RWPE2 (cell line): ENCODE data around the gene TLNRD1.

Experiments
- ATAC-seq: fragments of 200-7000 bp; cut with Tn5 transposase; 3 replicates; pipeline ENCODE4 v1.9.1; 2021; ENCODE audit warnings: low read depth
- DNase-seq: peaks from one replicate; pipeline ENCODE4 v3.0.0-alpha.2; 2020; ENCODE audit warnings: low spot score
- H3K27ac ChIP-seq: fragments of 450-650 bp; 2 replicates; pipeline ENCODE4 v1.5.1; 2017; ENCODE audit warnings: mild to moderate bottlenecking; ENCODE audit not compliant: poor library complexity, severe bottlenecking
- H3K27me3 ChIP-seq: fragments of 250-450 bp; sonication (Bioruptor Pico); 2 replicates; pipeline ENCODE4 v1.5.1; 2021; ENCODE audit warnings: mild to moderate bottlenecking, moderate library complexity; ENCODE audit not compliant: insufficient read depth, poor library complexity, severe bottlenecking
- H3K36me3 ChIP-seq: fragments of 250-450 bp; sonication (Bioruptor Pico); 2 replicates; pipeline ENCODE4 v1.5.1; 2020; ENCODE audit warnings: low read depth, mild to moderate bottlenecking, moderate library complexity
- H3K4me1 ChIP-seq: fragments of 250-450 bp; sonication (Bioruptor Pico); 2 replicates; pipeline ENCODE4 v1.5.1; 2021; ENCODE audit warnings: mild to moderate bottlenecking, moderate library complexity; ENCODE audit not compliant: insufficient read depth, poor library complexity, severe bottlenecking
- H3K4me3 ChIP-seq: fragments of 250-450 bp; sonication (Bioruptor Pico); 2 replicates; pipeline ENCODE4 v1.5.1; 2021; ENCODE audit warnings: mild to moderate bottlenecking, moderate library complexity; ENCODE audit not compliant: severe bottlenecking
- H3K9me3 ChIP-seq: fragments of 250-450 bp; sonication (Bioruptor Pico); 2 replicates; pipeline ENCODE4 v1.5.1; 2021; ENCODE audit warnings: mild to moderate bottlenecking, moderate library complexity; ENCODE audit not compliant: severe bottlenecking
- TF ChIP-seq, protein P1 (sequence below): fragments of 450-650 bp; IDR thresholded peaks from one replicate; pipeline ENCODE4 v1.5.1; 2017; ENCODE audit warnings: mild to moderate bottlenecking, moderate library complexity; ENCODE audit not compliant: poor library complexity, severe bottlenecking

The TLNRD1 gene

DNA sequence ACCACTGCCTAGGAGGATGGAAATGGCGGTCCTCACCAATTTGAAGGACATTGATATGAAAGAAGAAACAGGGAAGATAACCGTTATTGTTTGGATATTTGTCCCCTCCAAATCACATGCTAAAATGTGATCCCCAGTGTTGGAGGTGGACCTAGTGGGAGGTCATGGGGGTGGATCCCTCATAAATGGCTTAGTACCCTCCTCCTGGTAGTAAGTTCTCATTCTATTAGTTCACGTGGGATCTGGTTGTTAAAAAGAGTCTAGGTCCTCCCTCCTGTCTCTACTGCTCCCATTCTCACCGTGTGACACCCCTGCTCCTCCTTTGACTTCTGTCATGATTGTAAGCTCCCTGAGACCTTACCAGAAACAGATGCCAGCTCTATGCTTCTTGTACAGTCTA lies 30.5 kb downstream of the TLNRD1 start:
- Histone ChIP-seq H3K4me3 (no peak overlapping the region), H3K36me3 (no peaks in the 10 kb centered on the region), H3K4me1 (no peaks in the 10 kb centered on the region), H3K27ac (no peak overlapping the region), H3K9me3 (no peaks in the 10 kb centered on the region), H3K27me3 (no peaks in the 10 kb centered on the region)
- DNase-seq = no peak
- ATAC-seq = no peak
- TF ChIP-seq, protein P1, sequence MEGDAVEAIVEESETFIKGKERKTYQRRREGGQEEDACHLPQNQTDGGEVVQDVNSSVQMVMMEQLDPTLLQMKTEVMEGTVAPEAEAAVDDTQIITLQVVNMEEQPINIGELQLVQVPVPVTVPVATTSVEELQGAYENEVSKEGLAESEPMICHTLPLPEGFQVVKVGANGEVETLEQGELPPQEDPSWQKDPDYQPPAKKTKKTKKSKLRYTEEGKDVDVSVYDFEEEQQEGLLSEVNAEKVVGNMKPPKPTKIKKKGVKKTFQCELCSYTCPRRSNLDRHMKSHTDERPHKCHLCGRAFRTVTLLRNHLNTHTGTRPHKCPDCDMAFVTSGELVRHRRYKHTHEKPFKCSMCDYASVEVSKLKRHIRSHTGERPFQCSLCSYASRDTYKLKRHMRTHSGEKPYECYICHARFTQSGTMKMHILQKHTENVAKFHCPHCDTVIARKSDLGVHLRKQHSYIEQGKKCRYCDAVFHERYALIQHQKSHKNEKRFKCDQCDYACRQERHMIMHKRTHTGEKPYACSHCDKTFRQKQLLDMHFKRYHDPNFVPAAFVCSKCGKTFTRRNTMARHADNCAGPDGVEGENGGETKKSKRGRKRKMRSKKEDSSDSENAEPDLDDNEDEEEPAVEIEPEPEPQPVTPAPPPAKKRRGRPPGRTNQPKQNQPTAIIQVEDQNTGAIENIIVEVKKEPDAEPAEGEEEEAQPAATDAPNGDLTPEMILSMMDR = no peak

- TF ChIP-seq, protein P1 = no peak
Measured at GRCh38 chr15:81032355-81032754, 31.6 kb downstream of the TLNRD1 start.

GRCh38 chr15:81032818-81033217 lies 32.1 kb downstream of the TLNRD1 start:
- Histone ChIP-seq H3K4me3 (no peak overlapping the region), H3K9me3 (no peaks in the 10 kb centered on the region), H3K36me3 (no peaks in the 10 kb centered on the region), H3K4me1 (no peaks in the 10 kb centered on the region), H3K27me3 (no peaks in the 10 kb centered on the region), H3K27ac (no peak overlapping the region)
- DNase-seq (no peak), ATAC-seq (no peak)
- TF ChIP-seq, protein P1 = no peak

More at GRCh38 chr15:81032355-81032754, 31.6 kb downstream of the TLNRD1 start:
- Histone ChIP-seq H3K36me3 (no peaks in the 10 kb centered on the region), H3K4me3 (no peak overlapping the region), H3K9me3 (no peaks in the 10 kb centered on the region), H3K27me3 (no peaks in the 10 kb centered on the region), H3K4me1 (no peaks in the 10 kb centered on the region), H3K27ac (no peak overlapping the region)
- ATAC-seq = no peak
- no peak for DNase-seq

- Histone ChIP-seq H3K36me3 (no peaks in the 10 kb centered on the region), H3K27ac (no peak overlapping the region), H3K4me3 (no peak overlapping the region), H3K4me1 (peaks cover under 1% of the 10 kb centered on the region), H3K9me3 (no peaks in the 10 kb centered on the region), H3K27me3 (no peaks in the 10 kb centered on the region)
- TF ChIP-seq, protein P1 = no peak
- DNase-seq = no peak
- ATAC-seq = no peak
Measured at GRCh38 chr15:81033508-81033907, 32.8 kb downstream of the TLNRD1 start.

DNA sequence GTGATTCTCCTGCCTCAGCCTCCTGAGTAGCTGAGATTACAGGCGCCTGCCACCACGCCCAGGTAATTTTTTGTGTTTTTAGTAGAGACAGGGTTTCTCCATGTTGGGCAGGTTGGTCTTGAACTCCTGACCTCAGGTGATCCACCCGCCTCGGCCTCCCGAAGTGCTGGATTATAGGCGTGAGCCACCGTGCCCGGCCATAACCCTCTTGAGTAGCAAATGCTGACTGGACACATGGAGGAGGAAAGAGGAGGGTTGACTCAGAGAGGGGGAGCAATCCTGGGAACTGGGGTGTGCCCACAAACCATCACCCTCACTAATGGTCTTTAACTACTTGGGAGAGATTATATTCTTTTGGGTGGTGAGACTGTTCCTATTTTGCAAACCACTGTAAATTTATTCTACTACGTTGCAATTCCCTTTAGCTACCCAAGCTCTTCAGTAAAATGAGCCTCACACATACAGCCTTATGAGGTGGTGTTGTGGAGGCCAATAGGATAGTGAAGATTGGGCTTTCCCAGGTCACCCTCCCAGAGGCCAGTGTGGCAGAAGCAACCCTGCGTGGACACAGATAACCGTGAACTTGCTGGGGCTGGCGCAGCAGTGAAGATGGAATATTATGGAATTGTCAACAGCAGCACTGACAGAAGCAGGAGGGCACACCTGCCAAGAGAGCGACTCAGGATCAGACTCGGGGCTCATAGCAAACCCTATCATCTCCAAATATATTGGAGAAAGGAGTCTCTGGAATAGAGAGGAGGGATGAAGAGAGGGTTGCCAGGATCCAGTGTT lies 37.4 kb downstream of the TLNRD1 start:
- no peaks in the 10 kb centered on the region for H3K36me3 ChIP-seq
- TF ChIP-seq, protein P1 = no peak
- H3K27me3 ChIP-seq = no peaks in the 10 kb centered on the region
- no peak for ATAC-seq
- no peaks in the 10 kb centered on the region for H3K9me3 ChIP-seq
- H3K4me1 ChIP-seq = peaks cover 9% of the 10 kb centered on the region
- H3K4me3 ChIP-seq = no peak overlapping the region
- no peak overlapping the region for H3K27ac ChIP-seq
- no peak for DNase-seq
